ENCODE data around the gene DNLZ. TPM values are rescaled to one million over a fixed set of nuclear protein-coding genes. Genes with fewer than 3 reads are reported as not detected.

DNLZ gene
- total RNA-seq, 1 donor from 2014 or later = 24.9 TPM

- DNase-seq (ENCODE audit: low spot score) = no peak
Measured at GRCh38 chr9:136343884-136344269, 19.7 kb downstream of the DNLZ start.

GRCh38 chr9:136343121-136343883, 20.2 kb downstream of the DNLZ start:
- DNase-seq (ENCODE audit: low spot score) = no peak

- DNase-seq (ENCODE audit: low spot score) = peak; percentile 87
Measured at GRCh38 chr9:136342181-136343120, 21.1 kb downstream of the DNLZ start.

- DNase-seq (ENCODE audit: low spot score) = no peak
Measured at GRCh38 chr9:136341769-136342168, 21.8 kb downstream of the DNLZ start.

GRCh38 chr9:136341042-136341655, 22.4 kb downstream of the DNLZ start:
- DNase-seq (ENCODE audit: low spot score) = no peak

- no peak for DNase-seq (ENCODE audit: low spot score)
Measured at GRCh38 chr9:136340356-136341041, 23.0 kb downstream of the DNLZ start.

- DNase-seq (ENCODE audit: low spot score) = no peak
Measured at GRCh38 chr9:136339958-136340310, 23.6 kb downstream of the DNLZ start.

GRCh38 chr9:136339173-136339957, 24.2 kb downstream of the DNLZ start:
- DNase-seq (ENCODE audit: low spot score) = no peak

- DNase-seq (ENCODE audit: low spot score) = no peak
Measured at GRCh38 chr9:136338511-136338910, 25.0 kb downstream of the DNLZ start.

- no peak for DNase-seq (ENCODE audit: low spot score)
Measured at GRCh38 chr9:136337416-136338395, 25.8 kb downstream of the DNLZ start.

GRCh38 chr9:136336881-136337280, 26.7 kb downstream of the DNLZ start:
- DNase-seq (ENCODE audit: low spot score) = no peak

- no peak for DNase-seq (ENCODE audit: low spot score)
Measured at GRCh38 chr9:136336156-136336870, 27.2 kb downstream of the DNLZ start.

GRCh38 chr9:136335296-136336155, 28.0 kb downstream of the DNLZ start:
- DNase-seq (ENCODE audit: low spot score) = no peak

GRCh38 chr9:136334541-136334940, 29.0 kb downstream of the DNLZ start:
- no peak for DNase-seq (ENCODE audit: low spot score)

GRCh38 chr9:136333486-136333885, 30.1 kb downstream of the DNLZ start:
- DNase-seq (ENCODE audit: low spot score) = no peak

- DNase-seq (ENCODE audit: low spot score) = no peak
Measured at GRCh38 chr9:136333045-136333444, 30.5 kb downstream of the DNLZ start.

GRCh38 chr9:136332482-136332983, 31.0 kb downstream of the DNLZ start:
- DNase-seq (ENCODE audit: low spot score) = no peak

Measured in ureter (tissue), 1 donor.